GM19023 (cell line): ENCODE measurements around the gene IFFO2.
"Not testable (repeated sequence)": the region's sequence is repeated elsewhere in the genome, so short reads cannot be mapped to it uniquely, and the experiment has no call there.

ENCODE experiments used
- ATAC-seq: cut with Tn5 transposase; IDR thresholded peaks from one replicate; pipeline ENCODE4 v1.9.1; 2021; ENCODE audit warnings: mild to moderate bottlenecking, moderate library complexity; ENCODE audit not compliant: unreplicated experiment

The IFFO2 gene

DNA sequence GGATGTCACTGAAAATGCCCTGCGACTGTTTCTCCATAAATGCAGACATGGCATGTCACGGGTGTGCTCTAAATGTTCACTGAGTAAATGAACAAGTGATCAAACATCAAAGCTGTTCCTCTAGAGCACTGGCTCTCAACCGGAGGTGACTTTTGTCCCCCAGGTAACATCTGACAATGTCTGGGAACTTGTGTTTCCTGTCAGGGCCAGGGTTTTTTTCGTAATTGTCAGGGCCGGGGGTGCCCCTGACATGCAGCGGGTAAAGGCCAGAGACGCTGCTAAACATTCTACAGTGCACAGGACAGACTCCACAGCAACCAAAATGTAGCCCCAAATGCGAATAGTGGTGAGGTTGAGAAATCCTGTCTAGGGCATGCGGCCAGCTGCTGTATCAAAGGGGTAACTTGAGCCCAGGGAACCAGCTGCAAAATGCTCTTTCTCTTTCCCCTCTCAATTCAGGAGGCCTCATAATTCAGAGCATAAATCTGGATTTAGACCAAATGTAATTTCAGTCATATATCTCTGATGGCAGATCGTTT lies 56.1 kb downstream of the IFFO2 start:
- ATAC-seq = no peak

DNA sequence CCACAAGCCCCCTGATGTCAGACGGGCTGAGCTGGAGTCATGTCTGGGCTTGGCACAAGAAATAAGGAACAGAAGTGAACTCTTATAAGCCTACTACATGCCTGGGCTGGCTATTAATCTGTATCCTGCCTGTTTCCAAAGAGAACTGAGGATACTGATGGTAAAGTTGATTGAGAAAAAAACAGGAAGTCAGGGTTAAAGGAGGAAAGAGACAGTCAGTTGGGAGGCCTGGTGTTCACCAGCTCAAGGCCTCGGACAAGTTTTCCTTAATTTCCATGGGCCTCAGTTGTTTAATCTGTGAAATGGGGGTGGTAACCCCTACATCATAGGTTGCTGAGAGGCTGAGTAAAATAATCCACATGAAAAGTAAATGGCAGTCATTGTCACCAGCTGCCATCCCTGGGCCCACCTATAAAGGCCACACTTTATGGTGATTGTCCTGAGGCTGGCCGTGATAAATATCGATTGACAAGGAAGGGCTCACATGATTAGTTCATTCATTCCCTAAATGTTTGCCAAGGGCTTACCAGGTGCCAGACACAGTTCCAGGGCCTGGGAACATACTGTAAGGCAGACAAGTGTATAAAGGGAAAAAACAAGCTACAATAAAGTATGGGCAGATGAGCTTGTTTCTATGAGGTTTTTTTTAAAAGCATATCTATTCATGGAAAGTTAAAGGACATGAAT lies 57.0 kb downstream of the IFFO2 start:
- ATAC-seq = no peak

- ATAC-seq = no peak
These were observed 57.9 kb downstream of the IFFO2 start for GRCh38 chr1:18898567-18898966.

DNA sequence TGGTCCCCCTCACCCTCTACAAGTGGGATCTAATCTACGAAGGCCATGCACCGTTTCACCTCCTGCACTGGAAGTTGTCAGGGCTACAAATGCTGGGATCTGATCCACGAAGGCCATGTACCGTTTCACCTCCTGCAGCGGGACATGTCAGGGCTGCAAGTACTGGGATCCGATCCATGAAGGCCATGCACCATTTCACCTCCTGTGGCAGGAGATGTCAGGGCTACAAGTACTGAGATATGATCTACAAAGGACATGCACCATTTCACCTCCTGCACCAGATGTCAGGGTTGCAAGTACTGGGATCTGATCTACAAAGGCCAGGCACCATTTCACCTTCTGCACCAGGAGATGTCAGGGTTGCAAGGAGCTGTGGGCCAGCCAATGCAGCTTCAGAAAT lies 61.2 kb downstream of the IFFO2 start:
- no peak for ATAC-seq

- ATAC-seq = no peak
These were observed 63.4 kb downstream of the IFFO2 start for GRCh38 chr1:18893120-18893519.

DNA sequence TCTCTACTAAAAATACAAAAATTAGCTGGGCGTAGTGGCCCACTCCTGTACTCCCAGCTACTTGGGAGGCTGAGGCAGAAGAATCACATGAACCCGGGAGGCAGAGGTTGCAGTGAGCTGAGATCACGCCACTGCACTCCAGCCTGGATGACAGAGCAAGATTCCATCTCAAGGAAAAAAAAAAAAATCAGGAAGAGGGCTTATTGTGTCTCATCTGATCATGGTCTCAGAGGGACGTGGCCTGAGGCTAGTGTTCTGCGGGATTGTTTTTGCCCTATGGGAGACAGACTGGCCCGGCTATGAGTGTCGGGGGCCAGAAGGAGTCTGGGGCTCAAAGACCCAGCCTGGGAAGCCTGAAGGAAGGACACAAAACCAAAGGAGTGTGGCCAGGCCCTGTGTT lies 64.6 kb downstream of the IFFO2 start:
- ATAC-seq = not testable (repeated sequence)

DNA sequence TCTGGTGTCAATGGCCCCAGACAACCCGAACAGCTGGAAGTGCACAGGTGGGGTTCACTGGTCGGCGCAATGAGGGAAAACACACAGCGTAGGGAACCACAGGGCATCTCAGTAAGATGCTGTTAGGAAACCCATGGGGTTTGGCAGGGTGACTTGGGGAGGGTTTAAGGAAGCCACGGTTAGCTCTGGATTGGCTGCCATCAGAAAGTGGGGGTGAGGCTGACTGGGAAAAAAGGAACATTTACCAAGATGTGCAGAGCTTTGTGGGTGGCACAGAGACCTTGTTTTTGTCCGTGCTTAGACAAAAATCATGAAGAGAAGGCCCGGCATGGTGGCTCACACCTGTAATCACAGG lies 65.1 kb downstream of the IFFO2 start:
- ATAC-seq = no peak

- ATAC-seq = no peak
These were observed 65.6 kb downstream of the IFFO2 start for GRCh38 chr1:18890706-18891425.

- ATAC-seq = no peak
These were observed 70.5 kb downstream of the IFFO2 start for GRCh38 chr1:18886003-18886335.

- ATAC-seq = no peak
These were observed 71.0 kb downstream of the IFFO2 start for GRCh38 chr1:18885311-18886002.

DNA sequence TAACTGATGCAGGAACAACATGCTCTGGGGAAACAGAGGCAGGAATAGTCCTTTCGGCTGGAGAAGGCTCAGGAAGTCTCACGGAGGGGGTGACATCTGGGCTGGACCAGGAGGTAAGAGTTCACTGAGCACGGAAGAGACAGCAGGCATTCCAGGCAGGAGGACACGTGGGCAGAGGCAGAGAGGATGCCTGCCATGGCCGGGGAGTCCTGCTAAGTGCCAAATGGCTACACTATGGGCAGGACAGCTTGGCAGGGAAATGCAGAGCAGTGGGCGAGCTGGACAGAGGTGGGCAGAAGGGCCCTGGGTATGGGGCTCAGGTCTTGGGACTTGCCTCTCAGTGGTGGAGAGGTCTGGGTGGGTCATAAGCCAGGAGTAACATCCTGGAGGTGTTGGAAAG lies 71.7 kb downstream of the IFFO2 start:
- no peak for ATAC-seq

DNA sequence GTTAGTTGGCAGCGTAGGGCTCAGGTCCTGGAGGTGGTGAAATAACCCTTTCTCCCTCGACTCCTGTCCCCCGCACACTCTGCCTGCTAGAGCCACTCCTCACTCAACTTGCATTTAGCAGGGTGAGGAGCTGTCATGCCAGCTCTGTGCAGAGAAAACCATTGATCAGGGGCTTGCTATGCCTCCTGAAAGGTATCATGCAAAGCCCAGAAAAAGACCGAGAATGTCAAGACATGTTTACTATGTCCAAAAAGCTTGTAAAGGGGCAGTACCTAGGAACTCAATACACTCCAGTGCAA lies 72.1 kb downstream of the IFFO2 start:
- ATAC-seq = no peak

GRCh38 chr1:18883636-18884418 lies 72.6 kb downstream of the IFFO2 start:
- no peak for ATAC-seq

DNA sequence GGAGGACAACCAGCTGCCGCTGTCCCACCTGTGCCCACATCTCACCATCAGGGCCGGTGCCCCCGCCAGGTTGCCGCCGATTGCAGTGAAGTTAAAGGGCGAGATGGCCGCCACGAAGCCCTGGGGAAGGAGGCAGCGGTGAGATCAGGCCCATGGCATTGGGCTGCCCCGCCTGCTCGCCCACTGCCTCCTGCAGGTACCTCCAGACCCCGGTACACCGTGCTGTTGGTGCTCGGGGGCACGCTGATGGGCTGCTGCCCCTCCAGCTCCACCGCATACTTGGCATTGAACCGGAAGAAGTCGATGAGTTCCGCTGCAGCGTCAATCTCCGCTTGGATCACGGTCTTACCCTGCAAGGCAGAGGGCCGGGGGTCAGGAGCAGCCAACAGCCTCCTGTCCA lies 73.4 kb downstream of the IFFO2 start:
- no peak for ATAC-seq

GRCh38 chr1:18882486-18882885 lies 74.0 kb downstream of the IFFO2 start:
- no peak for ATAC-seq

DNA sequence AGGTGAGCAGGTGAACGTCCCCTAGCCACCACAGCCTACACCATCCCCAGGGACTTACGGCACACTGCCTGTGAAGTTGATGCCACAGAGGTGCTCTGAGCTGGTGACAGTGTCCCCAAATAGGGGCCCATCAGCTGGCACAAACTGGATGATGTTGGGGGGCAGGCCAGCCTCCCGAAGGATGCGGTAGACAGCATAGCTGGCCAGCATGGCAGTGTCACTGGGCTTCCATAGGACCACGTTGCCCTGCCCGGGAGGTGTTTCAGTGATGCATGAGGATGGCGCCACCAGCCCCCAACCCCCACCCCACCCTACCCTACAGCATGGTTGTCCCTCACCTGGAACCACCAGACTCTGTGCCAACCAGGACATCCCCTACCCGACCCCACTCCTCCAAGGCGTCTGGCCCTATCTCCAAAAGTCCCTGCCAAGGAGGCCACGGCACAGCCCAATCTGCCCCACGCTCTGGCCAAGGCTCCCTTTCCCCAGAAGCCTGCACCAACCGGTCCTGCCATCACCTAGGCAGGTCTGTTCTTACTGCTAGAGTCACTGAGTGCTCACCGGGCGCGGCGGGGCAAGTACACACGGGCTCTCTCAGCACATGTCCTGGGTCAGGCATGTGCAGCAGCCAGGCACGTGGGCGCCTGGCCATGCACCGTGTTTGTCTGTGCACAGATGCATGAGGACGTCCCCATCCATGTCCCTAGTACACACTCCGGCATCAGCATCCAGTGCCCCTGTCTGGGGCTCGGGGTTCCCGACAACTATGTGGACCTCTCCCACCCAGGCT lies 74.6 kb downstream of the IFFO2 start:
- ATAC-seq = no peak

DNA sequence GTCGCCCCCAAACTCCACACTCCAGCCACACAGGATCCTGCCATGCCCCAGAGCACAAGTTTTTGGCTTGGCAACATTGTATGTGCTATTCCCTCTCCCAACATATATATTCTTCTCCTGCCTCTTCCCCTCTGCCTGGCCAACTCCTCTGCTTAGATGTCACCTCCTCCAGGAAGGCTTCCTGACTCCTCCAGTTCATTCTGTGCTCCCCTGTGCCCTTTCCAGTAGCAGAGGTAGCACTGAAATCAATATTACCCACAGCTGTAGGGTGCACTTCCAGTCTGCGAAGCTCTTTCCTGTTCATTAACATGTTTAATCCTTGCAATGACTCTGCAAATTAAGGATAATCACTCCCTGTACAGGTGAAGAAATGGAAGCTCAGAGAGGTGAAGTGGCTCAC lies 75.3 kb downstream of the IFFO2 start:
- ATAC-seq = no peak

- ATAC-seq = no peak
These were observed 75.9 kb downstream of the IFFO2 start for GRCh38 chr1:18880585-18880984.

DNA sequence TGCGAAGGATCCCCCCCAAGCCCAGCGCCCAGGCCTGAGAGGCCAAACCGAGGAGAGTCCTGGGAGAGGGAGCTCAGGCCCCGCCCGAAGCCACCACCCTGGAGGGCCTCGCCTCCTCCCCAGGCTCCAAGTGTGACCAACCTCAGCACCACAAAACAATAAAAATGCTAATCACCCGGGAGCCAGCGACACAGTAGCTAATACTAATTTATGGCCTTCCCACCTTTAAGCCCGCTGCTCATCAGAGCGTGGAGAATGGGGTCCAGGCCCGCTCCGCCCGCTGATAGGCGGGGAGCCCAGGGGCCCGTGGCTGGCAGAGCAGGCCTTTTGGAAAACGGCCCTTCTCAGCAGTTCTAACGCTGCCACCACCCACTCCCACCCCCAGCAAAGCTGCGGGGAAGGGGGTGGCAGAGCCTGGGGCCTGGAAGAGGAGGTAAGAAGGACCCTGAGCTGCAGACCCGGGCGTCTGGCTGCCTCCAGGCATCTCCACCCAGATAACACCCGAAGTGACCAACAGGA lies 76.6 kb downstream of the IFFO2 start:
- ATAC-seq = no peak

DNA sequence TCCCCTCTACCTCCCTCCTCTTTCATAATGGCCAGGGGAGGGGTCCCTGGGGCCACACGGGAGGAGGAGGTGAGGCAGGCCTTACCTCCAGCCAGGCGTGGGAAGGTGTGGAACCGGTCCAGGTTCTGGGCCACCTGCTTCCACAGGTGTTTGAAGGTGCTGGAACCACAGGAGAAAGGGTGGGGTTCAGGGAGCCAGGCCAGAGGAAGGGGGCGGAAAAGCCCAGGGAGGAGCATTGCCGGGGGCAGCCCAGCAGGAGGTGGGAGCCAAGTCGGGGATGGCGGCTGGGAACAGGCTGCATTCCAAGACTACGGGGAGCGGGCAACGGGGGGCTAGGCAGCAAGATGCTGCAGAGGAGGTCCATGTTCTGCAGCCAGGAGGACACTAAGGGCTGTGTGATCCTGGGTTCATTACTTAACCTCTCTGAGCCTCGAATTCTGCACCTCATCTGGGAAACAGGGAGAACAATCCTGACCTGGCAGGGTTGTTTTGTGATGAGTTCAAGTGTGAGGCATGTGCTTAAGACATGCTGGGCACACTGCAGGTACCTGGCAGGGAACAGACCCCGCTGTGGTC lies 77.2 kb downstream of the IFFO2 start:
- no peak for ATAC-seq
